MCF 10A (cell line): Measurements from ENCODE around the gene STK40. TPM values are rescaled to one million over a fixed set of nuclear protein-coding genes. Genes with fewer than 3 reads are reported as not detected.

ENCODE experiments used
- BruUV-seq: library from RNA; stranded (reverse); fragments of 400-500 nt; replicated peaks from 2 replicates; lab custom pipeline; 2021; lab: Mats Ljungman, UMichigan
- CTCF ChIA-PET: fragments of 300-600 bp; sonication (Branson Sonifier 250); formaldehyde crosslinking; extraction: SDS; loops from one replicate; lab custom pipeline; 2021; ENCODE audit warnings: antibody characterized with exemption, inconsistent platforms; lab: Yijun Ruan, JAX
- POLR2A ChIA-PET: fragments of 300-600, 350-650 bp; sonication (Branson Sonifier 250); formaldehyde crosslinking; extraction: SDS; loops from one replicate; lab custom pipeline; 2020; ENCODE audit warnings: antibody characterized with exemption, inconsistent platforms; lab: Yijun Ruan, JAX
- DNase-seq: peaks from one replicate; pipeline ENCODE4 v3.0.0-alpha.2; 2018; ENCODE audit not compliant: unreplicated experiment
- H3K27ac Mint-ChIP-seq: one replicate; pipeline ENCODE4 v1.8.0; 2022; ENCODE audit warnings: mild to moderate bottlenecking, low read depth, mixed read lengths; ENCODE audit not compliant: unreplicated experiment
- H3K27me3 Mint-ChIP-seq: one replicate; pipeline ENCODE4 v1.8.0; 2022; ENCODE audit warnings: mixed read lengths; ENCODE audit not compliant: insufficient read depth, unreplicated experiment
- H3K36me3 Mint-ChIP-seq: one replicate; pipeline ENCODE4 v1.8.0; 2022; ENCODE audit warnings: mild to moderate bottlenecking, moderate library complexity, mixed read lengths; ENCODE audit not compliant: insufficient read depth, unreplicated experiment
- H3K4me1 Mint-ChIP-seq: one replicate; pipeline ENCODE4 v1.8.0; 2022; ENCODE audit warnings: mixed read lengths; ENCODE audit not compliant: insufficient read depth, unreplicated experiment
- H3K4me3 Mint-ChIP-seq: one replicate; pipeline ENCODE4 v1.8.0; 2022; ENCODE audit warnings: mild to moderate bottlenecking, moderate library complexity, mixed read lengths; ENCODE audit not compliant: unreplicated experiment
- H3K9me3 Mint-ChIP-seq: one replicate; pipeline ENCODE4 v1.8.0; 2022; ENCODE audit warnings: mixed read lengths; ENCODE audit not compliant: unreplicated experiment
- intact Hi-C: fragments of 100-400 bp; cut with micrococcal nuclease; formaldehyde crosslinking; loops from 2 replicates; pipeline ENCODE4 v1.14.1; 2022
- total RNA-seq: library from RNA; stranded (reverse); gene quantifications from 2 replicates; pipeline ENCODE4 v1.2.3, GENCODE V29; 2022
- TF ChIP-seq, protein P1 (sequence below): fragments of 200-600 bp; IDR thresholded peaks from one replicate; pipeline ENCODE4 v1.8.0; 2022; ENCODE audit warnings: antibody characterized with exemption, mild to moderate bottlenecking; ENCODE audit not compliant: unreplicated experiment

The STK40 gene
- total RNA-seq, 1 experiment from 2014 or later: 44.0 TPM

DNA sequence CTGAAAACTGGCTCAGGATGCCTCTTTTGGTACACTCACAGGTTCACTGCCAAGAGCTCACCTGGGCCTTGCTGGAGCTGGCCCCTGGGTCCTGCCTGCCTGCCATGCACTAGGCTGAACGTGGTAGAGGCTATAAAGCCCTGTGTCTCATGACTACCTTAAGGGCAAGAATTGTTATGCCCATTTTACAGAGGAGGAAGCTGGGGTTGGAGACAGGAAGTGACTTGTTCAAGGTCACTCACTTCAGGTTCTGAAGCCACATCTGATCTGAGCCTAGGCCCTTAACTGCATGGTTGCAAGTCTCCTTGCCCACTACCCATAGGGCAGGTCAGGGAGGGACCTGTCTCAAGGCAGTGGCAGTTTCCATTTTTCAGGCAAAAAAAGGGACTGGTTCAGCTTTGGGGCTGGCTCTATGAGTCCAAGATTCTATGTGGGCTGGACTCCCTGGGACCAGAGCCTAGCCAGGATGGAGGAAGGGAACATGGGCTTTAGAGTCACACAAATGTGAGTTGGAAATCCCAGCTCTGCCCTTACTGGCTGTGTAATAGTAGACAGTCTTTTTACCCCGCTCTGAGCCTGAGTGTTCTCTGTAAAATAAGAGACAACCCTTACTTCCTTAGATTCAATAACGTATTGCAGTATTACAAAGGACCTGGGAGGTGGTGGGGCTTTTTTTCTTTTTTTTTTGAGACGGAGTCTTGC lies 7.8 kb downstream of the STK40 start:
- no peak overlapping the region for H3K4me3 Mint-ChIP-seq
- peaks cover 26% of the 10 kb centered on the region for H3K4me1 Mint-ChIP-seq
- TF ChIP-seq, protein P1, sequence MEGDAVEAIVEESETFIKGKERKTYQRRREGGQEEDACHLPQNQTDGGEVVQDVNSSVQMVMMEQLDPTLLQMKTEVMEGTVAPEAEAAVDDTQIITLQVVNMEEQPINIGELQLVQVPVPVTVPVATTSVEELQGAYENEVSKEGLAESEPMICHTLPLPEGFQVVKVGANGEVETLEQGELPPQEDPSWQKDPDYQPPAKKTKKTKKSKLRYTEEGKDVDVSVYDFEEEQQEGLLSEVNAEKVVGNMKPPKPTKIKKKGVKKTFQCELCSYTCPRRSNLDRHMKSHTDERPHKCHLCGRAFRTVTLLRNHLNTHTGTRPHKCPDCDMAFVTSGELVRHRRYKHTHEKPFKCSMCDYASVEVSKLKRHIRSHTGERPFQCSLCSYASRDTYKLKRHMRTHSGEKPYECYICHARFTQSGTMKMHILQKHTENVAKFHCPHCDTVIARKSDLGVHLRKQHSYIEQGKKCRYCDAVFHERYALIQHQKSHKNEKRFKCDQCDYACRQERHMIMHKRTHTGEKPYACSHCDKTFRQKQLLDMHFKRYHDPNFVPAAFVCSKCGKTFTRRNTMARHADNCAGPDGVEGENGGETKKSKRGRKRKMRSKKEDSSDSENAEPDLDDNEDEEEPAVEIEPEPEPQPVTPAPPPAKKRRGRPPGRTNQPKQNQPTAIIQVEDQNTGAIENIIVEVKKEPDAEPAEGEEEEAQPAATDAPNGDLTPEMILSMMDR: no peak
- ChIA-PET CTCF (interaction anchor here (0.7 to 1.9 kb wide), 5 partner anchors 17 to 92 kb away, joined by 3 to 5 read pairs (median 3); partner anchors contain the start of gene SH3D21), POLR2A (no interaction called here)
- no peak for DNase-seq
- intact Hi-C loops: no loop called here
- H3K36me3 Mint-ChIP-seq: peaks cover 27% of the 10 kb centered on the region
- no TSS peak for BruUV-seq
- no peaks in the 10 kb centered on the region for H3K27me3 Mint-ChIP-seq
- H3K27ac Mint-ChIP-seq: no peak overlapping the region
- H3K9me3 Mint-ChIP-seq: no peaks in the 10 kb centered on the region

DNA sequence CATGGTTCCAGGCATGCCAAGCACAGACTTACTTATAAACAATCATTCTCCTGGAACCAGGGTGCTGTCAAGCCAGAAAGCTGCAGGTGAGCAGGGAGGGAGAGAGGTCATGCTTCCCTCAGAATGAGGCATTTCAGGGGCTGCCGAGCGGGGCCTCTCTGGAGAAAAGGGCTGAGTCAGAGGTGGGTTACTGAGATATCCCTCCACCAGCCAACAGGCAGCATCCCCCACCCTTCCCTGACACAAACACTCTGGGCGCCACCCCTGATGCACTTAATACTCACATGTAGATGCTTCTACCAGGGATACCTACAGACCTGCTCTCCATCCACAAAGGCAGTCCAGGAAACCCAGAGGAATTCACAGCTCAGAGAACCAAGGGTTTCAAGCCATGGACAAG lies 13.1 kb downstream of the STK40 start:
- peaks cover 39% of the 10 kb centered on the region for H3K36me3 Mint-ChIP-seq
- no TSS peak for BruUV-seq

DNA sequence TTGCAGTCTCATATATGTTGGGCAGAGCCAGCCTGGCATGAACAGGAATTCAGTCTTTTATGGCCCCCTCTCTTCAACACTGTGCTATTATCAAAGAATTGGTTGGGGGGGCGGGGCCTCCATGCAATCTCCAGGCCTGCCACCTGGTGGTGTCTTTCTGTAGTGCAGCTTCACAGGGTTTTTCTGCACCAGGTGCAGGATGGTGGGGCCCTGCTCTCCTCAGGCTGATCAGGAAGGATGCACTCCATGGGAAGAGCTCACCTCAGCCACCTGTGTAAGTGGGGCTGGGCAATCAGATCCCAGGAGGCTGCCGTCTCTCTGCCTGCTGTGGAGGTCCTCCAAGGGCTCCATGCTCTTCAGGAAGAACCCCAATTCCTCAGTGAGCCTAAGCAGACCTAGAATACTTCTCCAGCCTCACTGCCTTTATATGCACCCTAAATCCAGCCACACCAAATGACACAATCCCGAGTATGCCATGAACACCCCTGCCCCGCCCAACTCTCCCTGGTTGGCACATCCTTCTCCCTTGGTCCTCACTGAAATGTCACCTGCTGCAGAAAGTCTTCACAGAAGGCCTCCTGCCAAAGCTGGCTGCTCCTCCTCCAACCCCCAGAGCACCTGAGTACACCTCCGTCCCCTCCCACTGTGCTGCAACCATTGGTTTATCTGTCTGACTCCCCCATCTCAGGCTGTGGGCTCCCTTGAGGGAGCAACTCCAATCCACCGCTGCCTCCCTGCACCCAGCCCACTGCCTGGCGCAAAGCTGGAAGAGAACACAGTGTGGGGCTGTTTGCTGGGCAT lies 16.5 kb downstream of the STK40 start:
- ChIA-PET CTCF (interaction anchor here (0.5 to 7.4 kb wide), 34 partner anchors 9 to 1112 kb away, joined by 3 to 118 read pairs (median 4); partner anchors contain the start of genes EVA1B, LSM10, SH3D21 and TRAPPC3), POLR2A (interaction anchor here (0.7 to 2.6 kb wide), 8 partner anchors 8 to 220 kb away, joined by 3 to 12 read pairs (median 4); partner anchors contain the start of genes SH3D21 and TRAPPC3)
- TF ChIP-seq, protein P1: peak; percentile 84
- H3K4me3 Mint-ChIP-seq: no peak overlapping the region
- H3K4me1 Mint-ChIP-seq: peaks cover 33% of the 10 kb centered on the region
- no TSS peak for BruUV-seq
- H3K36me3 Mint-ChIP-seq: peaks cover 45% of the 10 kb centered on the region
- no peaks in the 10 kb centered on the region for H3K9me3 Mint-ChIP-seq
- intact Hi-C loops: loop anchor here (1.0 to 2.0 kb wide), 2 partner anchors 27 to 52 kb away; no protein-coding TSS in a partner anchor
- DNase-seq: peak; percentile 76
- peak overlapping the region; percentile 37 for H3K27ac Mint-ChIP-seq
- no peaks in the 10 kb centered on the region for H3K27me3 Mint-ChIP-seq

More for the DNA sequence above, 13.1 kb downstream of the STK40 start:
- Mint-ChIP-seq H3K4me3 (no peak overlapping the region), H3K4me1 (peaks cover 31% of the 10 kb centered on the region), H3K27me3 (no peaks in the 10 kb centered on the region), H3K9me3 (no peaks in the 10 kb centered on the region), H3K27ac (peak overlapping the region; percentile 75)
- DNase-seq: no peak
- intact Hi-C loops: no loop called here
- POLR2A ChIA-PET: interaction anchor here (1.0 to 1.1 kb wide), 2 partner anchors 12 to 77 kb away, joined by 3 read pairs; no protein-coding TSS in a partner anchor
- CTCF ChIA-PET: interaction anchor here (0.6 to 1.1 kb wide), 5 partner anchors 9 to 1289 kb away, joined by 3 to 6 read pairs (median 3); no protein-coding TSS in a partner anchor
- TF ChIP-seq, protein P1: no peak
